H1 (cell line): ENCODE results near the gene VAPA. TPM values are rescaled to one million over a fixed set of nuclear protein-coding genes. Genes with fewer than 3 reads are reported as not detected.
A peak's percentile ranks its signal among the peaks of the same experiment; 100 is the strongest.

Experiments
- CTCF ChIA-PET: fragments of 300-600 bp; sonication (Branson Sonifier 250); formaldehyde crosslinking; loops from one replicate; lab custom pipeline; 2021; ENCODE audit not compliant: partially characterized antibody; lab: Charles Lee
- POLR2A ChIA-PET: fragments of 300-600 bp; sonication (Branson Sonifier 250); formaldehyde crosslinking; loops from one replicate; lab custom pipeline; 2021; ENCODE audit warnings: inconsistent platforms; ENCODE audit not compliant: partially characterized antibody; lab: Charles Lee
- DNase-seq, 2 experiments: peaks; one replicate each; pipeline versions ENCODE4 v3.0.0 to v3.0.0-alpha.2; 2010 to 2022; ENCODE audit warnings: low spot score in 2 of 2, low read depth in 1 of 2, mixed read lengths in 1 of 2
- FAIRE-seq: peaks from 2 replicates; lab custom pipeline; 2011; peaks lifted over from hg19 to GRCh38; lab: Jason Lieb, UNC
- H2AFZ ChIP-seq: 2 replicates; pipeline ENCODE4 v1.8.1; 2012; ENCODE audit warnings: low read length, inconsistent platforms
- H2AK5ac ChIP-seq: 2 replicates; pipeline ENCODE4 v1.6.1; 2013; ENCODE audit warnings: low read depth, low read length
- H2BK120ac ChIP-seq: replicated peaks from 2 replicates; pipeline ENCODE3; 2013; ENCODE audit warnings: low read depth, low read length, inconsistent platforms
- H2BK12ac ChIP-seq: 2 replicates; pipeline ENCODE4 v1.6.1; 2013; ENCODE audit warnings: low read depth, low read length
- H2BK15ac ChIP-seq: 2 replicates; pipeline ENCODE4 v1.6.1; 2013; ENCODE audit warnings: low read length
- H2BK20ac ChIP-seq: 2 replicates; pipeline ENCODE4 v1.6.1; 2013; ENCODE audit warnings: low read length
- H2BK5ac ChIP-seq: 2 replicates; pipeline ENCODE4 v1.6.1; 2013; ENCODE audit warnings: low read depth, low read length
- H3K14ac ChIP-seq: 2 replicates; pipeline ENCODE4 v1.6.1; 2013; ENCODE audit warnings: inconsistent platforms; ENCODE audit not compliant: insufficient read length
- H3K18ac ChIP-seq: 2 replicates; pipeline ENCODE4 v1.6.1; 2013; ENCODE audit warnings: low read length; ENCODE audit errors: extremely low read depth
- H3K23ac ChIP-seq: 2 replicates; pipeline ENCODE4 v1.6.1; 2013; ENCODE audit warnings: inconsistent platforms; ENCODE audit not compliant: insufficient read length
- H3K23me2 ChIP-seq: 2 replicates; pipeline ENCODE4 v1.6.1; 2013; ENCODE audit warnings: low read depth, low read length
- H3K27ac ChIP-seq: 2 replicates; pipeline ENCODE4 v1.6.1; 2011; ENCODE audit warnings: low read depth, low read length, inconsistent platforms
- H3K27me3 ChIP-seq, 4 experiments: replicated peaks in 1 of 4; 1 replicate in 1 of 4; 2 replicates in 3 of 4; pipeline versions ENCODE4 v1.6.1 to v1.8.1; 2011 to 2013; ENCODE audit warnings: low read length in 3 of 4, mild to moderate bottlenecking in 3 of 4, inconsistent platforms in 2 of 4, mixed read lengths in 2 of 4, moderate library complexity in 1 of 4; ENCODE audit not compliant: control insufficient read depth in 3 of 4, insufficient read depth in 3 of 4; ENCODE audit errors: extremely low read depth in 1 of 4
- H3K36me3 ChIP-seq, 4 experiments: 2 replicates each; pipeline versions ENCODE4 v1.6.1 to v1.8.1; 2011 to 2013; ENCODE audit warnings: mild to moderate bottlenecking in 4 of 4, low read length in 3 of 4, moderate library complexity in 2 of 4, control low read depth in 1 of 4, inconsistent platforms in 1 of 4; ENCODE audit not compliant: insufficient read depth in 4 of 4, control insufficient read depth in 2 of 4
- H3K4ac ChIP-seq: replicated peaks from 2 replicates; pipeline ENCODE3; 2013; ENCODE audit warnings: low read length, low read depth, mixed read lengths, inconsistent platforms; ENCODE audit not compliant: insufficient read length
- H3K4me1 ChIP-seq, 4 experiments: replicated peaks in 1 of 4; 1 replicate in 1 of 4; 2 replicates in 3 of 4; pipeline versions ENCODE4 v1.6.1 to v1.8.1; 2011 to 2013; ENCODE audit warnings: low read length in 3 of 4, inconsistent platforms in 2 of 4, mixed read lengths in 1 of 4; ENCODE audit not compliant: insufficient read depth in 4 of 4, control insufficient read depth in 3 of 4
- H3K4me2 ChIP-seq, 2 experiments: 2 replicates each; pipeline versions ENCODE4 v1.6.1 to v1.8.1; 2011 to 2013; ENCODE audit warnings: low read depth in 2 of 2, low read length in 2 of 2, control low read depth in 1 of 2, inconsistent platforms in 1 of 2, mild to moderate bottlenecking in 1 of 2; ENCODE audit not compliant: insufficient read depth in 1 of 2
- H3K4me3 ChIP-seq, 4 experiments: fragments of 200-600, 300-600 bp in 1 of 4; sonication (generic), shearing (Covaris generic), sonication (Bioruptor Twin) in 1 of 4; 2 replicates each; pipeline versions ENCODE4 v1.5.1 to v1.8.1; 2011 to 2016; ENCODE audit warnings: low read length in 4 of 4, low read depth in 3 of 4, control low read depth in 2 of 4, inconsistent platforms in 2 of 4, mild to moderate bottlenecking in 2 of 4, mixed read lengths in 1 of 4, moderate library complexity in 1 of 4; ENCODE audit not compliant: insufficient read depth in 2 of 4; ENCODE audit errors: extremely low read depth in 1 of 4
- H3K56ac ChIP-seq: replicated peaks from 2 replicates; pipeline ENCODE3; 2013; ENCODE audit warnings: low read depth, mild to moderate bottlenecking, mixed read lengths, low read length, inconsistent platforms; ENCODE audit not compliant: insufficient read length
- H3K79me1 ChIP-seq: 2 replicates; pipeline ENCODE4 v1.6.1; 2013; ENCODE audit warnings: low read depth, low read length, control low read depth
- H3K79me2 ChIP-seq, 2 experiments: 2 replicates each; pipeline versions ENCODE4 v1.6.1 to v1.8.1; 2012 to 2013; ENCODE audit warnings: low read length in 2 of 2, mild to moderate bottlenecking in 2 of 2, inconsistent platforms in 1 of 2; ENCODE audit not compliant: insufficient read depth in 2 of 2, control insufficient read depth in 1 of 2
- H3K9ac ChIP-seq, 4 experiments: replicated peaks in 1 of 4; 1 replicate in 1 of 4; 2 replicates in 3 of 4; pipeline versions ENCODE4 v1.6.1 to v1.8.1; 2011 to 2013; ENCODE audit warnings: low read depth in 3 of 4, low read length in 3 of 4, control low read depth in 2 of 4, mild to moderate bottlenecking in 2 of 4, moderate library complexity in 2 of 4, inconsistent platforms in 1 of 4; ENCODE audit errors: extremely low read depth in 1 of 4
- H3K9me3 ChIP-seq, 2 experiments: 2 replicates each; pipeline versions ENCODE4 v1.6.1 to v1.8.1; 2012 to 2013; ENCODE audit warnings: mild to moderate bottlenecking in 2 of 2, moderate library complexity in 2 of 2, control low read depth in 1 of 2, inconsistent platforms in 1 of 2, low read depth in 1 of 2, low read length in 1 of 2, mixed read lengths in 1 of 2; ENCODE audit not compliant: insufficient read depth in 2 of 2
- H4K20me1 ChIP-seq, 2 experiments: replicated peaks in 1 of 2; 2 replicates each; pipeline versions ENCODE3 to v1.8.1; 2011 to 2013; ENCODE audit warnings: inconsistent platforms in 2 of 2, low read length in 2 of 2, mild to moderate bottlenecking in 1 of 2; ENCODE audit not compliant: insufficient read depth in 2 of 2, control insufficient read depth in 1 of 2
- H4K5ac ChIP-seq: 2 replicates; pipeline ENCODE4 v1.6.1; 2013; ENCODE audit warnings: low read length, low read depth, mixed read lengths, inconsistent platforms; ENCODE audit not compliant: insufficient read length
- H4K8ac ChIP-seq: 2 replicates; pipeline ENCODE4 v1.8.0; 2013; ENCODE audit warnings: mild to moderate bottlenecking, moderate library complexity, low read length, inconsistent platforms; ENCODE audit not compliant: insufficient read depth; ENCODE audit errors: extremely low read depth
- H4K91ac ChIP-seq: replicated peaks from 2 replicates; pipeline ENCODE3; 2013; ENCODE audit warnings: low read length, mixed read lengths, inconsistent platforms; ENCODE audit not compliant: insufficient read length
- GTF2F1 ChIP-seq: IDR thresholded peaks from 2 replicates; pipeline ENCODE4 v1.6.1; 2012; ENCODE audit warnings: low read depth, low read length, improper control_type of control experiment, borderline replicate concordance
- WGBS, 2 experiments: shearing (Covaris generic) in 1 of 2; methylation state at CpG; one replicate each; pipeline versions ENCODE4 v1.1.6 to v1.1.7; 2013 to 2015; ENCODE audit warnings: low lambda C conversion rate in 2 of 2, mixed read lengths in 2 of 2, inconsistent platforms in 1 of 2, low coverage in 1 of 2, missing lambda C conversion rate in 1 of 2; ENCODE audit not compliant: insufficient replicate concordance in 2 of 2, insufficient coverage in 1 of 2, insufficient read length in 1 of 2; ENCODE audit errors: extremely low coverage in 1 of 2, missing lambda C conversion rate in 1 of 2; 5-methylcytosine and 5-hydroxymethylcytosine counted together
- polyA plus RNA-seq, 7 experiments: library from polyadenylated mRNA; depleted of rRNA in 3 of 7; stranded (reverse) in 5 of 7; unstranded in 2 of 7; fragments of >200 nt in 5 of 7; fragments of 200-250 nt in 2 of 7; gene quantifications; 1 replicate in 5 of 7; 2 replicates in 1 of 7; 4 replicates in 1 of 7; pipeline versions ENCODE4 v1.2.1 to v1.2.3, GENCODE V29; 2011 to 2013; ENCODE audit warnings: missing spikeins in 2 of 7, mixed read lengths in 2 of 7
- total RNA-seq: library from RNA; stranded (reverse); fragmentation: NEBNext Ultra II Directional; extraction: Animal tissue kit (Norgen Biotek cat#: 25700); gene quantifications from 2 replicates; pipeline ENCODE4 v1.2.1, GENCODE V29; 2021

Gene VAPA
- total and polyA plus RNA-seq, 2 of the 8 experiments (the other 6 are each of a cell fraction or from before 2014, with no cell fraction given) = 79.7 to 130 TPM

GRCh38 chr18:9916077-9916639 is 2.3 kb downstream of the VAPA start:
- no peak overlapping the region for H3K9ac ChIP-seq
- H2AK5ac ChIP-seq = no peak overlapping the region
- H4K5ac ChIP-seq = no peak overlapping the region
- H3K23me2 ChIP-seq = peaks cover 5% of the 10 kb centered on the region; the same call in 1 of the 2 replicates
- H3K4me3 ChIP-seq = peak overlapping the region in 1 of 4 experiments; percentile 92; a peak in 2 of 8 replicates
- ChIA-PET POLR2A (interaction anchor here (3.3 kb wide), 1 partner anchor 10 kb away, joined by 14 read pairs; no protein-coding TSS in a partner anchor), CTCF (no interaction called here)
- no peak overlapping the region for H2BK20ac ChIP-seq
- no peaks in the 10 kb centered on the region for H3K36me3 ChIP-seq
- no peak for DNase-seq
- H4K91ac ChIP-seq = no peak overlapping the region
- H3K23ac ChIP-seq = no peak overlapping the region
- H3K4ac ChIP-seq = no peak overlapping the region
- H3K56ac ChIP-seq = no peak overlapping the region
- no peak overlapping the region for H2BK12ac ChIP-seq
- H2AFZ ChIP-seq = no peak overlapping the region
- H3K79me1 ChIP-seq = no peaks in the 10 kb centered on the region
- peaks cover 47 to 66% of the 10 kb centered on the region in 2 experiments for H3K79me2 ChIP-seq
- H3K27me3 ChIP-seq = no peaks in the 10 kb centered on the region
- no peak overlapping the region for H3K14ac ChIP-seq
- H4K20me1 ChIP-seq = peaks cover 11 to 23% of the 10 kb centered on the region in 2 experiments
- peaks cover 8 to 18% (median 10%) of the 10 kb centered on the region in 4 experiments for H3K4me1 ChIP-seq
- H3K4me2 ChIP-seq = peak overlapping the region; percentile 11 to 39
- no peak overlapping the region for H2BK15ac ChIP-seq
- FAIRE-seq = no peak
- H2BK5ac ChIP-seq = no peak overlapping the region
- no peak overlapping the region for H3K18ac ChIP-seq
- no peak for TF ChIP-seq GTF2F1
- no peaks in the 10 kb centered on the region for H3K9me3 ChIP-seq
- no peak overlapping the region for H3K27ac ChIP-seq
- no peak overlapping the region for H2BK120ac ChIP-seq
- WGBS, 2 experiments = 45% methylated on average over 2 of the region's 2 CpGs; no CpG with 5 or more reads in 1 of the 2 experiments
- no peak overlapping the region for H4K8ac ChIP-seq
